HepG2 (cell line): Measurements from ENCODE around the gene SYT17. TPM values are rescaled to one million over a fixed set of nuclear protein-coding genes. Genes with fewer than 3 reads are reported as not detected.

Experiments used
- ATAC-seq: fragments of 200-7000 bp; cut with Tn5 transposase; 3 replicates; pipeline ENCODE4 v1.9.1; 2020; ENCODE audit warnings: mild to moderate bottlenecking, moderate library complexity
- BruUV-seq: library from RNA; stranded (reverse); fragments of 400-500 nt; replicated peaks from 2 replicates; lab custom pipeline; 2021; lab: Mats Ljungman, UMichigan
- CTCF ChIA-PET: fragments of 300-600 bp; formaldehyde crosslinking; extraction: SDS; loops from one replicate; lab custom pipeline; 2021; ENCODE audit warnings: low total read pairs, inconsistent platforms, low intra/inter-chr PET ratio; lab: Yijun Ruan, JAX
- POLR2A ChIA-PET: fragments of 350-600 bp; sonication (Branson Sonifier 250); formaldehyde crosslinking; loops from one replicate; lab custom pipeline; 2020; ENCODE audit warnings: antibody characterized with exemption, inconsistent platforms; lab: Yijun Ruan, JAX
- DNase-seq: peaks from one replicate; pipeline ENCODE4 v3.0.0-alpha.2; 2015; ENCODE audit warnings: low spot score
- FAIRE-seq: peaks from 3 replicates; lab custom pipeline; 2011; peaks lifted over from hg19 to GRCh38; lab: Jason Lieb, UNC
- H2AFZ ChIP-seq: one replicate; pipeline ENCODE4 v1.6.1; 2011; ENCODE audit warnings: low read length, inconsistent platforms
- H3K27ac ChIP-seq: fragments of 300-600 bp; 3 replicates; pipeline ENCODE4 v1.8.0; 2011; ENCODE audit warnings: mixed run types, mild to moderate bottlenecking, mixed read lengths, low read length, inconsistent platforms; ENCODE audit not compliant: insufficient read depth; ENCODE audit errors: extremely low read length
- H3K27me3 ChIP-seq, 2 experiments: fragments of 200-600 bp in 1 of 2; 2 replicates in 1 of 2; 3 replicates in 1 of 2; pipeline versions ENCODE4 v1.6.0 to v1.8.0; 2011; ENCODE audit warnings: low read length in 2 of 2, mild to moderate bottlenecking in 2 of 2, moderate library complexity in 2 of 2, inconsistent platforms in 1 of 2; ENCODE audit not compliant: insufficient read depth in 2 of 2, control insufficient read depth in 1 of 2
- H3K36me3 ChIP-seq, 2 experiments: fragments of 200-600 bp in 1 of 2; replicated peaks in 1 of 2; 2 replicates in 1 of 2; 3 replicates in 1 of 2; pipeline versions ENCODE4 v1.5.1 to v1.8.0; 2011; ENCODE audit warnings: low read length in 2 of 2, inconsistent platforms in 1 of 2; ENCODE audit not compliant: insufficient read depth in 2 of 2, control insufficient read depth in 1 of 2
- H3K4me1 ChIP-seq: 2 replicates; pipeline ENCODE4 v1.5.1; 2012; ENCODE audit warnings: low read length, inconsistent platforms; ENCODE audit not compliant: insufficient read depth
- H3K4me2 ChIP-seq: 2 replicates; pipeline ENCODE4 v1.6.0; 2011; ENCODE audit warnings: low read depth, low read length, inconsistent platforms
- H3K4me3 ChIP-seq, 3 experiments: fragments of 200-600 bp in 1 of 3; sonication (generic), shearing (Covaris generic) in 1 of 3; replicated peaks in 1 of 3; 2 replicates each; pipeline ENCODE4 v1.5.1; 2011 to 2016; ENCODE audit warnings: low read length in 3 of 3, inconsistent platforms in 2 of 3, low read depth in 2 of 3, mild to moderate bottlenecking in 2 of 3, control low read depth in 1 of 3, mixed read lengths in 1 of 3; ENCODE audit not compliant: insufficient read depth in 1 of 3
- H3K79me2 ChIP-seq: one replicate; pipeline ENCODE4 v1.6.1; 2011; ENCODE audit warnings: low read length, inconsistent platforms; ENCODE audit not compliant: insufficient read depth
- H3K9ac ChIP-seq: 2 replicates; pipeline ENCODE4 v1.6.0; 2011; ENCODE audit warnings: mild to moderate bottlenecking, low read depth, low read length, inconsistent platforms; ENCODE audit not compliant: insufficient read depth
- H3K9me3 ChIP-seq: 2 replicates; pipeline ENCODE4 v1.5.1; 2012; ENCODE audit warnings: mild to moderate bottlenecking, low read length
- H4K20me1 ChIP-seq: 2 replicates; pipeline ENCODE4 v1.6.0; 2011; ENCODE audit warnings: inconsistent platforms, mild to moderate bottlenecking, low read length, moderate library complexity; ENCODE audit not compliant: insufficient read depth
- ARID5B ChIP-seq: IDR thresholded peaks from 2 replicates; pipeline ENCODE4 v1.4.0; 2020; ENCODE audit warnings: mild to moderate bottlenecking, missing genetic modification reagents
- BCLAF1 ChIP-seq: fragments of 450-650 bp; IDR thresholded peaks from 2 replicates; pipeline ENCODE4 v1.6.1; 2017; ENCODE audit warnings: mild to moderate bottlenecking
- BRD4 ChIP-seq: sonication (generic); formaldehyde crosslinking; IDR thresholded peaks from 2 replicates; pipeline ENCODE4 v1.4.0; 2020; ENCODE audit warnings: missing genetic modification reagents
- CTCF ChIP-seq: sonication (generic); formaldehyde crosslinking; IDR thresholded peaks from 2 replicates; pipeline ENCODE4 v1.5.0; 2020; ENCODE audit warnings: mild to moderate bottlenecking, missing genetic modification reagents, moderate library complexity
- DR1 ChIP-seq: sonication (generic); formaldehyde crosslinking; IDR thresholded peaks from 2 replicates; pipeline ENCODE4 v1.8.0; 2021; ENCODE audit warnings: mild to moderate bottlenecking, missing genetic modification reagents, inconsistent platforms
- GATAD2A ChIP-seq: IDR thresholded peaks from 2 replicates; pipeline ENCODE4 v1.6.1; 2016
- GPBP1L1 ChIP-seq: sonication (generic); formaldehyde crosslinking; IDR thresholded peaks from 2 replicates; pipeline ENCODE4 v1.5.0; 2020; ENCODE audit warnings: mild to moderate bottlenecking, missing genetic modification reagents
- KLF12 ChIP-seq: sonication (generic); formaldehyde crosslinking; IDR thresholded peaks from 2 replicates; pipeline ENCODE4 v1.4.0; 2020; ENCODE audit warnings: missing genetic modification reagents, borderline replicate concordance
- PBX3 ChIP-seq: sonication (generic); formaldehyde crosslinking; IDR thresholded peaks from 2 replicates; pipeline ENCODE4 v1.8.1; 2023; ENCODE audit warnings: missing genetic modification reagents, inconsistent platforms, borderline replicate concordance
- SMAD1 ChIP-seq: sonication (generic); formaldehyde crosslinking; IDR thresholded peaks from 2 replicates; pipeline ENCODE4 v1.4.0; 2020; ENCODE audit warnings: missing genetic modification reagents, low read depth, mild to moderate bottlenecking, borderline replicate concordance
- TBL1XR1 ChIP-seq: fragments of 150-350 bp; IDR thresholded peaks from 2 replicates; pipeline ENCODE4 v1.6.1; 2014; ENCODE audit warnings: borderline replicate concordance, low read length; ENCODE audit not compliant: partially characterized antibody
- ZNF564 ChIP-seq: sonication (generic); formaldehyde crosslinking; IDR thresholded peaks from 2 replicates; pipeline ENCODE4 v1.8.1; 2023; ENCODE audit warnings: mild to moderate bottlenecking, missing genetic modification reagents
- ZNF780A ChIP-seq: sonication (generic); formaldehyde crosslinking; IDR thresholded peaks from 2 replicates; pipeline ENCODE4 v1.8.0; 2022; ENCODE audit warnings: mild to moderate bottlenecking, missing genetic modification reagents, moderate library complexity
- ZSCAN21 ChIP-seq: sonication (generic); formaldehyde crosslinking; IDR thresholded peaks from 2 replicates; pipeline ENCODE4 v1.8.0; 2022; ENCODE audit warnings: mild to moderate bottlenecking, missing genetic modification reagents, moderate library complexity, borderline replicate concordance
- WGBS: methylation state at CpG from one replicate; pipeline ENCODE4 v1.1.6; 2017; ENCODE audit warnings: low lambda C conversion rate; 5-methylcytosine and 5-hydroxymethylcytosine counted together
- in situ Hi-C: cut with HindIII; loops from 2 replicates; pipeline ENCODE4 v1.10.0; 2017; ENCODE audit warnings: low pct_unique_long_range_greater_than_20kb; ENCODE audit not compliant: extremely low pct_ligation_motif_present
- intact Hi-C: fragments of 100-400 bp; cut with micrococcal nuclease; formaldehyde crosslinking; loops from one replicate; pipeline ENCODE4 v1.10.0; 2022; ENCODE audit not compliant: unreplicated experiment
- polyA plus RNA-seq, 8 experiments: library from polyadenylated mRNA; depleted of rRNA in 3 of 8; stranded (reverse) in 7 of 8; unstranded in 1 of 8; fragments of >200 nt; fragmentation: Illumina TruSeq in 4 of 8; extraction: Trizol in 4 of 8; gene quantifications; 2 replicates each; pipeline versions ENCODE4 v1.2.1 to v1.2.3, GENCODE V29; 2011 to 2016; ENCODE audit warnings: low read depth in 4 of 8, missing spikeins in 1 of 8, mixed read lengths in 1 of 8; ENCODE audit not compliant: insufficient read depth in 1 of 8
- total RNA-seq, 5 experiments: library from RNA; depleted of rRNA; stranded (reverse); fragments of >200 nt; fragmentation: Illumina TruSeq; extraction: Trizol; gene quantifications; 2 replicates each; pipeline ENCODE4 v1.2.3, GENCODE V29; 2016; ENCODE audit warnings: low read depth in 1 of 5

SYT17 gene
- total and polyA plus RNA-seq, 2 of the 13 experiments (the other 11 are each of a cell fraction or from before 2014, with no cell fraction given) = 0.44 TPM; not detected in 1

- H3K9ac ChIP-seq = no peak overlapping the region
- in situ Hi-C loops (loop anchor here (10.0 kb wide), 1 partner anchor 57 kb away; no protein-coding TSS in a partner anchor), intact Hi-C loops (no loop called here)
- no peaks in the 10 kb centered on the region for H3K9me3 ChIP-seq
- no peak overlapping the region for H2AFZ ChIP-seq
- DNase-seq = no peak
- no peak overlapping the region for H3K4me2 ChIP-seq
- H3K27me3 ChIP-seq = peaks cover 0 to 29% of the 10 kb centered on the region in 2 experiments; a peak in 3 of 5 replicates
- H3K27ac ChIP-seq = no peak overlapping the region
- no TSS peak for BruUV-seq
- ATAC-seq = no peak
- H4K20me1 ChIP-seq = no peaks in the 10 kb centered on the region
- WGBS = 28% methylated on average over 5 of the region's 5 CpGs
- FAIRE-seq = no peak
- no peaks in the 10 kb centered on the region for H3K36me3 ChIP-seq
- POLR2A ChIA-PET = no interaction called here
- H3K4me1 ChIP-seq = no peaks in the 10 kb centered on the region
- H3K4me3 ChIP-seq = no peak overlapping the region
- CTCF ChIA-PET = no interaction called here
- no peaks in the 10 kb centered on the region for H3K79me2 ChIP-seq
- no peak for TF ChIP-seq KLF12
- TF ChIP-seq GATAD2A = no peak
- no peak for TF ChIP-seq ZNF564 (CRISPR knock-in tag)
- no peak for TF ChIP-seq ZNF780A
- TF ChIP-seq ZSCAN21 (CRISPR knock-in tag) = no peak
- no peak for TF ChIP-seq DR1 (CRISPR knock-in tag)
- no peak for TF ChIP-seq SMAD1 (CRISPR knock-in tag)
- no peak for TF ChIP-seq ARID5B (CRISPR knock-in tag)
- TF ChIP-seq CTCF (CRISPR knock-in tag) = no peak
- TF ChIP-seq BCLAF1 = no peak
- TF ChIP-seq PBX3 (CRISPR knock-in tag) = no peak
- TF ChIP-seq TBL1XR1 = no peak
- TF ChIP-seq GPBP1L1 (CRISPR knock-in tag) = no peak
- TF ChIP-seq BRD4 (CRISPR knock-in tag) = no peak
Measured at GRCh38 chr16:19148189-19148588, 19.9 kb upstream of the SYT17 start.
